GM21390 (cell line): Measurements from ENCODE around the gene ELF5.

ENCODE experiments used
- ATAC-seq: cut with Tn5 transposase; IDR thresholded peaks from one replicate; pipeline ENCODE4 v1.9.1; 2021; ENCODE audit not compliant: unreplicated experiment

ELF5 gene

GRCh38 chr11:34523053-34523452, 9.5 kb upstream of the ELF5 start:
- ATAC-seq, result no peak

- ATAC-seq, result no peak
Observed at GRCh38 chr11:34522188-34522587, 8.6 kb upstream of the ELF5 start.

- ATAC-seq, result no peak
Observed at GRCh38 chr11:34521265-34521664, 7.7 kb upstream of the ELF5 start.

- ATAC-seq, result no peak
Observed at GRCh38 chr11:34519595-34520235, 6.1 kb upstream of the ELF5 start.

- ATAC-seq, result no peak
Observed at GRCh38 chr11:34516247-34517040, 2.9 kb upstream of the ELF5 start.

- ATAC-seq, result no peak
Observed at GRCh38 chr11:34514597-34514996, 1.0 kb upstream of the ELF5 start.

GRCh38 chr11:34512840-34513681, 533 bp downstream of the ELF5 start:
- peak; percentile 87 for ATAC-seq

- ATAC-seq, result no peak
Observed at GRCh38 chr11:34510673-34511072, 2.9 kb downstream of the ELF5 start.

- no peak for ATAC-seq
Observed at GRCh38 chr11:34510218-34510617, 3.4 kb downstream of the ELF5 start.

- ATAC-seq, result no peak
Observed at GRCh38 chr11:34509336-34509876, 4.2 kb downstream of the ELF5 start.

- no peak for ATAC-seq
Observed at GRCh38 chr11:34508524-34508923, 5.1 kb downstream of the ELF5 start.

- ATAC-seq, result no peak
Observed at GRCh38 chr11:34507610-34508009, 6.0 kb downstream of the ELF5 start.

- ATAC-seq, result no peak
Observed at GRCh38 chr11:34507156-34507555, 6.4 kb downstream of the ELF5 start.

- ATAC-seq, result no peak
Observed at GRCh38 chr11:34505874-34506273, 7.7 kb downstream of the ELF5 start.

GRCh38 chr11:34502949-34503348, 10.6 kb downstream of the ELF5 start:
- ATAC-seq, result no peak

GRCh38 chr11:34501949-34502348, 11.6 kb downstream of the ELF5 start:
- no peak for ATAC-seq

GRCh38 chr11:34501500-34501899, 12.1 kb downstream of the ELF5 start:
- no peak for ATAC-seq

GRCh38 chr11:34499719-34500500, 13.7 kb downstream of the ELF5 start:
- no peak for ATAC-seq

GRCh38 chr11:34495724-34496377, 17.7 kb downstream of the ELF5 start:
- no peak for ATAC-seq

- no peak for ATAC-seq
Observed at GRCh38 chr11:34495239-34495723, 18.3 kb downstream of the ELF5 start.
